NOMO-1 treated with DMSO at 0.1 percent for 48 hours (cell line): ENCODE data around the gene STPG2.

Experiments used
- DNase-seq: peaks from one replicate; lab custom pipeline; 2025; ENCODE audit not compliant: unreplicated experiment; lab: John Stamatoyannopoulos, UW

The STPG2 gene

DNA sequence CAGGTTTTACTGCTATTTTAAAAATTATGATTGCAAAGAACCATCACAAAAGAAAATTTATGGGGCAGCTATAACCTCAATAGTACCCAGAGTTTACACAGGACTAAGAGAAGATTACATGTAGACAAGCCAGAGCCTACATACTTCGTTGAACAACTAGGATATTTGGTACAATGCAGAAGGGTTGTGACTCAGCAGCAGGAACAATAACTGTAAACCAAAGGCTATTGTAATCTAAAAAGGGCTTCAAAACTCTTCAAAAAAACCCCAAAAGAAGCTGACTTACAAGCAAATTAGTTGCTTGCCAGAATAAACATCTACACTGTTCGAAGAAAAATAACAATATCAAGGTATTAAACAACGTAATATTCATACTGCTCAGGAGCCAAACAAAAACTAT lies 618.0 kb downstream of the STPG2 start:
- DNase-seq, result no peak

DNA sequence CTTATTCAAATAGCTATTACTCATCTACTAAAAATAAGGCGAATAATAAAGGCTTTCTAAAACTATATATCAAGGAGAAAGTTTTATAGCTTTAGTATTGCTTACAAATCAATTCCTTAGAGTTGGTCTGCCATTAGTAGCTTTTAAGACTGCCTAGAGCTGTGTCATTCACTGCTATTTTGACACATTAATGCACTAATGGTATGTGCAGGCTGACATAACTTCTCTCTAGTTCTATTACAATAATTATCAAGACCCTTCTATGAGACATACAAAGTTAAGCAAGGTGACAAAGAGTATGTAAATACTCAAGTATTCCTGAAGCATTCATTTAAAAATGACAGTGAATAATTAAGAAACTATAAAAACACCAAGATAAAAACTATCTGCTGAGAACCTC lies 625.3 kb downstream of the STPG2 start:
- DNase-seq, result no peak

DNA sequence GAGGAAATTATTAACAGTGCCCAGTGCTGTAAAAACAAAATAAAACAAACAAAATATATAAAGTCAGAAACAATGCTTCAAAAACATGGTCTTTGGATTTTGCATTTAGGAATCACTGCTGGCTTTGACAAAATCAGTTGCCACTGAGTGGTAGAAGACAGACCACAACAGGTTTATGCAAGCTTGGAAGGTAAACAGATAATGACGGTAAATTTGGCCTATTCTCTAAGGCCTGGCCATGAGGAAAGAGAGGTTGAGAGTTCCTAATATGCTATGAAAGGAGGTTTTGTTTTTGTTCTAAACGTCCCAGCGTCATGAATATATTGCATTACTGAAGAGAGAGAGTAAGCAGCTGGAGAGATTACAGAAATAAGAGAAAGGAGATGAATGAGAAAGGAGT lies 629.4 kb downstream of the STPG2 start:
- no peak for DNase-seq
